HG03558 (cell line): ENCODE measurements around the gene FKRP.
"Not testable (repeated sequence)": the region's sequence is repeated elsewhere in the genome, so short reads cannot be mapped to it uniquely, and the experiment has no call there.

Source experiments
- ATAC-seq: cut with Tn5 transposase; IDR thresholded peaks from one replicate; pipeline ENCODE4 v1.9.1; 2021; ENCODE audit warnings: moderate number of reproducible peaks; ENCODE audit not compliant: unreplicated experiment; ENCODE audit errors: extremely low read depth

Gene FKRP

DNA sequence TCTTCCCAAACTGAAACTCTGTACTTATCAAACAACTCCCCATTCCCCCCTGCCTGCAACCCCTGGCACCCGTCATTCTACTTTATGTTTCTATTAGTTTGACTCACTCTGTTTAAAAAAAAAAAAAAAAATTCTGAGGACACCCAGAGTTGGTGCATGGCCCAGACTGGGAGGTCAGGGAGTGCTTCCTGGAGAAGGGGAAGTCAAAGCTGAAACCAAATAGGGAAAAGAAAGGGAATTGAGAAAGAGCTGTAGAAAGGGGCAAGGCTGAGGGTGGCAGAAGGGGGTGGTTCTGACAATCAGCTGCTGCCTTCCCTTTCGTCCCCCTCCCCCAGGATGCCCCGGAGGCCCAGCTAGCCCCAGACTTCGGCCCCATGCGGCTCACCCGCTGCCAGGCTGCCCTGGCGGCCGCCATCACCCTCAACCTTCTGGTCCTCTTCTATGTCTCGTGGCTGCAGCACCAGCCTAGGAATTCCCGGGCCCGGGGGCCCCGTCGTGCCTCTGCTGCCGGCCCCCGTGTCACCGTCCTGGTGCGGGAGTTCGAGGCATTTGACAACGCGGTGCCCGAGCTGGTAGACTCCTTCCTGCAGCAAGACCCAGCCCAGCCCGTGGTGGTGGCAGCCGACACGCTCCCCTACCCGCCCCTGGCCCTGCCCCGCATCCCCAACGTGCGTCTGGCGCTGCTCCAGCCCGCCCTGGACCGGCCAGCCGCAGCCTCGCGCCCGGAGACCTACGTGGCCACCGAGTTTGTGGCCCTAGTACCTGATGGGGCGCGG is 9.4 kb downstream of the FKRP start:
- ATAC-seq = no peak

DNA sequence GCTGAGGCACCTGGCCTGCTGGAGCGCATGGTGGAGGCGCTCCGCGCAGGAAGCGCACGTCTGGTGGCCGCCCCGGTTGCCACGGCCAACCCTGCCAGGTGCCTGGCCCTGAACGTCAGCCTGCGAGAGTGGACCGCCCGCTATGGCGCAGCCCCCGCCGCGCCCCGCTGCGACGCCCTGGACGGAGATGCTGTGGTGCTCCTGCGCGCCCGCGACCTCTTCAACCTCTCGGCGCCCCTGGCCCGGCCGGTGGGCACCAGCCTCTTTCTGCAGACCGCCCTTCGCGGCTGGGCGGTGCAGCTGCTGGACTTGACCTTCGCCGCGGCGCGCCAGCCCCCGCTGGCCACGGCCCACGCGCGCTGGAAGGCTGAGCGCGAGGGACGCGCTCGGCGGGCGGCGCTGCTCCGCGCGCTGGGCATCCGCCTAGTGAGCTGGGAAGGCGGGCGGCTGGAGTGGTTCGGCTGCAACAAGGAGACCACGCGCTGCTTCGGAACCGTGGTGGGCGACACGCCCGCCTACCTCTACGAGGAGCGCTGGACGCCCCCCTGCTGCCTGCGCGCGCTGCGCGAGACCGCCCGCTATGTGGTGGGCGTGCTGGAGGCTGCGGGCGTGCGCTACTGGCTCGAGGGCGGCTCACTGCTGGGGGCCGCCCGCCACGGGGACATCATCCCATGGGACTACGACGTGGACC is 10.1 kb downstream of the FKRP start:
- no peak for ATAC-seq

DNA sequence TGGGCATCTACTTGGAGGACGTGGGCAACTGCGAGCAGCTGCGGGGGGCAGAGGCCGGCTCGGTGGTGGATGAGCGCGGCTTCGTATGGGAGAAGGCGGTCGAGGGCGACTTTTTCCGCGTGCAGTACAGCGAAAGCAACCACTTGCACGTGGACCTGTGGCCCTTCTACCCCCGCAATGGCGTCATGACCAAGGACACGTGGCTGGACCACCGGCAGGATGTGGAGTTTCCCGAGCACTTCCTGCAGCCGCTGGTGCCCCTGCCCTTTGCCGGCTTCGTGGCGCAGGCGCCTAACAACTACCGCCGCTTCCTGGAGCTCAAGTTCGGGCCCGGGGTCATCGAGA is 10.7 kb downstream of the FKRP start:
- ATAC-seq = no peak

DNA sequence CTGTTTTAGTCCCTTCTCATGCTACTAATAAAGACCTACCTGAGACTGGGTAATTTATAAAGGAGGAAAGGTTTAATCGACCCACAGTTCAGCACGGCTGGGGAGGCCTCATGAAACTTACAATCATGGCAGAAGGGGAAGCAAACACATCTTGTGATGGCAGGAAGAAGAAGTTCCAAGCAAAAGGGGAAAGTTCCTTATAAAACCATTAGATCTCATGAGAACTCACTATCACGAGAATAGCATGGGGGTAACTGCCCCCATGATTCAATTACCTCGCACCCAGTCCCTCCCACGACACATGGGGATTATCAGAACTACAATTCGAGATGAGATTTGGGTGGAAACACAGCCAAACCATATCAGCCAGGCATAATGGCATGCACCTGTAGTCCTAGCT is 13.3 kb downstream of the FKRP start:
- no peak for ATAC-seq

DNA sequence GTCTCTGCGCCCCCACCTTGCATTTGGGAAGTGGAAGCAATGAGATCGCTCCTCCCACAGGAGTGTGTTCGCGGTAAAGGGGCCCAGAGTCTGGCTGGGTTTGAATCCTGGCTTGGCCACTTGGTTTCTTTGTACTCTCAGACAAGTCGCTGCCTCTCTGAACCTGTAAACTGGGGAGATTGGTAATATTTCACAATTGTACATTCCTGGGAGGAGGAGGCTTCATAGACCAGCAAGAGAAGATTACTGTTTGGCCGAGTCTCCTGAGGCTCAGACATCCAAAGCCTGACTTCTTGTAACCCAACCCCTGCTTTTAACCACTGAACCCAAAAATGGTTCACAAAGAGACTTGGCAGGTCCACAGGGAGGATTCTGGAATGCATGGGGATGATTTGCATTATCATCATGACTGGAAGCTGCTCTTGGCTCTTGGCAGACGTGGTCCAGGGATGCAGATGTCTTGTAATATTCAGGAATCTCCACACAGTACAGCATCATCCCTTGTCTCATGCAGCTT is 14.0 kb downstream of the FKRP start:
- ATAC-seq = no peak

DNA sequence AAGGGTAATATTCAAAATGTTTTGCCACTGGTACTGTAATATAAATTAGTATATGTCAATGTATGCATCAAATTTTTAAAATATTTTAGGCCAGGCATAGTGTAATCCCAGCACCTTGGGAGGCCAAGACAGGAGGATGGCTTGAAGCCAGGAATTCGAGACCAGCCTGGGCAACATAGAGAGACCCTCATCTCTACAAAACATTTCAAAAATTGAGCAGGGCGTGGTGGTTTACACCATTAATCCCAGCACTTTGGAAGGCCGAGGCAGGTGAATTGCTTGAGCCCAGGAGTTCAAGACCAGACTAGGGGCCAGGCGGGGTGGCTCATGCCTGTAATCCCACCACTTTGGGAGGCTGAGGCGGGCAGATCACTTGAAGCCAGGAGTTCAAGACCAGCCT is 14.5 kb downstream of the FKRP start:
- ATAC-seq = no peak

DNA sequence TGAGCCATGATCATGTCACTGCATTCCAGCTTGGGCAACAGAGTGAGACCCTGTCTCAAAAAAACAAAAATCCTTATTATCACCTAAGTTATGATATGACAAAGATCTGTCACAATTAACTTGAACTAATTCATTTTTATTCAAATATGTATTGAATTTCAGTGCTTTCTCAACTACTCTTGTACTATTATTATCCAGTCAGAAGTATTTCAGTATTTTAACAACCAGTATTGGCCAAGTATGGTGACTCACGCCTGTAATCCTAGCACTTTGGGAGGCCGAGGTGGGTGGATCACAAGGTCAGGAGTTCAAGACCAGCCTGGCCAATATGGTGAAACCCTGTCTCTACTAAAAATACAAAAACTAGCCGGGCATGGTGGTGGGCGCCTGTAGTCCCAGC is 15.0 kb downstream of the FKRP start:
- ATAC-seq = not testable (repeated sequence)

DNA sequence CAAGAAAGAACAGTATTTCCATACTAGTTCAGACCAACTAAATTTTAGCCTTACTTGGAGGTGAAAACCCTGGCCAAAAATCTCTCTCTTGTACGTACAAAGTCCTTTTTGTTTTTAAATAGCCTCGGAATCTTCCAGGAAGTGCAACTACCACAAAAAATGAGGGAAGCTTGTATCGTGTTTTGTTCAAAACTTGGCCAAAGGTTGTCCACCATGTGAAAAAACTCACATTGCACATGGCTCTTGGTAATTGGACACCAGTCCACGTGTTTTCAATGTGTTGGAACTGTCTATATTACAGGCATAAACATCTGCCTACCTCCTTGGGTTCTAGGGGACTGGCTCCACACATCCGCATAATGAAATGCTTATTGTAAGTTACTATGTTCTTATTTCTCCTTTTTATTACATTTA is 15.6 kb downstream of the FKRP start:
- ATAC-seq = no peak

DNA sequence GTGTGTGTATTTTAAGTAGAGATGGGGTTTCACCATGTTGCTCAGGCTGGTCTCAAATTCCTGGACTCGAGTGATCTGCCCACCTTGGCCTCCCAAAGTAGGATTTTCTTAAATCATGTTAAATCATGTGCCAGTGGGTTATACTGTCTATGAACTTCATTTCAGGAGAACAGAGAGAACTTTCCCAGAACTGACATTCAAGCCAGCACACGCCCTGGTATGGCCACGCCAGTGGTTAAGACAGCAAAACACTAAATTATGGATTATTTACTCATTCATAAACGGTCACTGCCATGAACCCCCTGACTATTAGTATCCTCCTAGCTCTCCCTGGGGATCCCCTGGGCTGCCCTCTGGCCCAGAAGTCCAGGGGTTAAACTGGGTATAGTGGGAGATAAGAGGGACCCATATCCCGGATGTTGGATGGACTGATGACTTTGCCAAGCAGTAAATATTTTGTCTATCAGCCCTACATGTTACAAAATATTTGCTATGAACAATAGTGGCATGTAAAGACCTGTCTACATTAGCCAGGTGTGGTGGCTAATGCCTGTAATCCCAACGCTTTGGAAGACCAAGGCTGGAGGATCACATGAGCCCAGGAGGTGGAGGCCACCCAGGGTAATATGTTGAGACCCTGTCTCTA is 16.5 kb downstream of the FKRP start:
- no peak for ATAC-seq

DNA sequence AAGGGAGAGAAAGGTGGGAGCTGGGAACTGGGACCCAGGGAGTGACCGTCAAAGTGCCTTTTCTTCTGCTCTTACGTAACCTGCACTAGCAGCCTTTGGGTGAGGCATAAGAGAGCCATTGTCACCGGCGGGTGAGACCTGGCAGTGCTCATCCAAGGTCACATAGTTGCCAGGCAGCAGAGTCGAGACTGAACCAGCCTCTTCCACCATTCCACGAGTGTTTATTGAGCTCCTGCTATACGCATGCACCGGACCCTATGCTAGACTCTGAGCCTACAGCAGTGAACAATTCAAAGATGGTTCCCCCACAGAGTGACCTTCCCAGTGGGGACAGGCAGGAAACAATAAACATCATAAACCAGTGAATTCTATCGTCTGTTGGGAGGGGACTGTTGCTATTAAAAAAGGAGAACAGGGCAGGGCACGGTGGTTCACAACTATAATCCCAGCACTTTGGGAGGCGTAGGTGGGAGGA is 19.0 kb downstream of the FKRP start:
- ATAC-seq = no peak

DNA sequence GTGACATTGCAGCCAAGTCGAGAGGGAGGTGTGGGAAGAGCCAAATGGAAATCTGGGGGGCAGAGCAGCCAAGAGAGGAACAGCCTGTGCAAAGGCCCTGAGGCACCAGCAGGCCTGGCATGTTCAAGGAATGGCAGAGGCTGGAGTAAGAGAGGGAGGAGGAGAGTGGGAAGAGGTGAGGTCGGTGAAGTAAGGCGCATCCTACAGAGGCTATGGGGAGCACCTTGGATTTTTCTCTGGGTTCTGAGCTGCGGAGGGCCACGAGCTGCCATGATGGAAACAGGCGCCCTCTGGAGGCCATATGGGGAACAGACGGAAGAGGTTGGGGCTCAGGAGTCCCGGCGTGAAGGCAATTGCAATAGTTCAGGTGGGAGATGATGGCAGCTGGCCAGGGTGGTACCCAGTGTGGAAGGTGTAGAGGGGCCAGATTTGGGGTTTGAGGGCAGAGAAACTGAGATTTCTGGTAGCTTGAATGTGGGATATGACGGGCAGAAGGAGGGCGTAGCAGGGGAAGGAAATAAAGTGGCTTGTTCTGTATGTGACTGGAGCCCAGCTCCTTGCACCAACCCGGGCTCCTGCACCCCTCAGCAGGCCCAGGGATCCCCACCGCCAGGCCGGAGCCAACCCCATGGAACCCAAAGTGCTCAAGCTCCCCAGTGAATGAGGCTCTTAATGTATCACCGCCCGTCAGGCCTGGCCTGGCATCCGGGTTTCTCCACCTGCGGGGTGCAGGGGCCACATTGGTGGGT is 20.9 kb downstream of the FKRP start:
- ATAC-seq = no peak

DNA sequence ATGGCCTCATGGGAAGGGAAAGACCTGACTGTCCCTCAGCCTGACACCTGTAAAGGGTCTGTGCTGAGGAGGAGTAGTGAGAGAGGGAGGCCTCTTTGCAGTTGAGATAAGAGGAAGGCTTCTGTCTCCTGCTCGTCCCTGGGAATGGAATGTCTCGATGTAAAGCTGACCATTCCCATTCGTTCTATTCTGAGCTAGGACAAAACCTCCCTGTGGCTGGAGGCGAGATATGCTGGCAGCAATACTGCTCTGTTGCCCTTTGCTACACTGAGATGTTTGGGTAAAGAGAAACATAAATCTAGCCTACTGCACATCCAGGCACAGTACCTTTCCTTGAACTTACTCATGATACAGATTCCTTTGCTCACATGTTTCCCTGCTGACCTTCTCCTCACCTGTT is 22.9 kb downstream of the FKRP start:
- ATAC-seq = not testable (repeated sequence)

DNA sequence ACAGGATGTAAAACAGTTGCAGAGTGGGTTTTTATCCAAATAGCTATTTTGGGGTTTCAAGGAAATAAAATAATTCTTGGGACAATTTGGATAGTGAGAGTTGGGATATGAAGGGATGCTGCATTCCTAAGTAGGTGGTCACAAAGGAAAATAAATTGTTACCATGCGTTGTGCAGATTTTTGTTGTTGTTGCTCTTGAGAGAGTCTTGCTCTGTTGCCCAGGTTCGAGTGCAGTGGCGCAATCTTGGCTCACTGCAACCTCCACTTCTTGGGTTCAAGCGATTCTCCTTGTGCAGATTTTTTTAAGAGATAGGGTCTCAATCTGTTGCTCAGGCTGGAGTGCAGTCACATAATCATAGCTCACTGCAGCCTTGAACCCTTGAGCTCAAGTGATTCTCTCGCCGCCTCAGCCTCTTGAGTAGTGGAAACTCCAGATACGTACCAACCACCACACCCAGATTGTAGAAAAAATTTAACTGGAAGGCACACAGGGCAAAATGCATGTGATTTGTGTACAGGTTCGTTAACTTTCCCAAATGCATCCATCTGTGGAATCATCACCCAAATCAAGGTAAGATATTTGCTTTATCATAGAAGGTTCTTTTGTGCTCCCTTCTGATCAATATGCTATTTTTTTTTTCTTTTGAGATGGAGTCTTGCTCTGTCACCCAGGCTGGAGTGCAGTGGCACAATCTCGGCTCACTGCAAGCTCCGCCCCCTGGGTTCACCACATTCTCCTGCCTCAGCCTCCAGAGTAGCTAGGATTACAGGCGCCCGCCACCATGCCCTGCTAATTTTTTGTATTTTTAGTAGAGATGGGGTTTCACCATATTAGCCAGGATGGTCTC is 26.5 kb downstream of the FKRP start:
- ATAC-seq = no peak

DNA sequence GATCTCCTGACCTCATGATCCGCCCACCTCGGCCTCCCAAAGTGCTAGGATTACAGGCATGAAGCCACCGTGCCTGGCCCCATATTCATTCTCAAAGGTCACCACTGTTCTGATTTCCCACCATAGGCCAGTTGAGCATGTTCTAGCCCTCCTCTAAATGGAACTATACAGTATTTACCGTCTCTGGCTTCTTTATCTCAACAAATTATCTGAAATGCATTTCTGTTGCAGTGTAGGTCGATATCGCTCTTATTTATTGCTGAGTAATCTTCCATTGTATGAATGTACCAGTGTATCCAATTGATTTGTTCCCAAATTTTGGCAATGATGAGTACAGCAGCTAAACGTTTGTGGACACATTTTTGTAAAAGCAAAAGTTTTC is 27.2 kb downstream of the FKRP start:
- ATAC-seq = no peak

DNA sequence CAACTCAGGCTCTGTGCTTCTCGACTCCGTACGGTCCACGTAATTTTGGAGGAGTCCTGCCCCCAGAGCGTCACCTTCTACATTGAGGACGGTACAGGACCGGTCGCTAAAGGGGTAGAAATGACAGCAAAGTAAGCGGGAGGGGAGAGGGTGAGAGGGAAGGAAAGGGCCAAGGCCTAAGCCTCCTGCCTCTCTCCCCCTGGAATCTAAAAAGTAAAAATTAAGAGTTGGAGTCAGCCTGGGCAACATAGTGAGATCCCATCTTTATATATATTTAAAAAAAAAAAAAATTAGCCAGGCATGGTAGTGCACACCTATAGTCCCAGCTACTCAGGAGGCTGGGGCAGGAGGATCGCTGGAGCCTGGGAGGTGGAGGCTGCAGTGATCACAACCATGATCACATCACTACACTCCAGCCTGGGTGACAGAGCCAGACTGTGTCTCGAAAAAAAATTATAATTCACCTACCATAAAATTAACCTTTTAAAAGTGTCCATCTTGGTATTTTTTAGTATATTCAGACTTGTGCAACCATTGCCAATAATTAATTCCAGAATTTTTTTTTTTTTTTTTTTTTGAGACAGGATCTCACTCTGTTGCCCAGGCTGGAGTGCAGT is 29.9 kb downstream of the FKRP start:
- no peak for ATAC-seq

DNA sequence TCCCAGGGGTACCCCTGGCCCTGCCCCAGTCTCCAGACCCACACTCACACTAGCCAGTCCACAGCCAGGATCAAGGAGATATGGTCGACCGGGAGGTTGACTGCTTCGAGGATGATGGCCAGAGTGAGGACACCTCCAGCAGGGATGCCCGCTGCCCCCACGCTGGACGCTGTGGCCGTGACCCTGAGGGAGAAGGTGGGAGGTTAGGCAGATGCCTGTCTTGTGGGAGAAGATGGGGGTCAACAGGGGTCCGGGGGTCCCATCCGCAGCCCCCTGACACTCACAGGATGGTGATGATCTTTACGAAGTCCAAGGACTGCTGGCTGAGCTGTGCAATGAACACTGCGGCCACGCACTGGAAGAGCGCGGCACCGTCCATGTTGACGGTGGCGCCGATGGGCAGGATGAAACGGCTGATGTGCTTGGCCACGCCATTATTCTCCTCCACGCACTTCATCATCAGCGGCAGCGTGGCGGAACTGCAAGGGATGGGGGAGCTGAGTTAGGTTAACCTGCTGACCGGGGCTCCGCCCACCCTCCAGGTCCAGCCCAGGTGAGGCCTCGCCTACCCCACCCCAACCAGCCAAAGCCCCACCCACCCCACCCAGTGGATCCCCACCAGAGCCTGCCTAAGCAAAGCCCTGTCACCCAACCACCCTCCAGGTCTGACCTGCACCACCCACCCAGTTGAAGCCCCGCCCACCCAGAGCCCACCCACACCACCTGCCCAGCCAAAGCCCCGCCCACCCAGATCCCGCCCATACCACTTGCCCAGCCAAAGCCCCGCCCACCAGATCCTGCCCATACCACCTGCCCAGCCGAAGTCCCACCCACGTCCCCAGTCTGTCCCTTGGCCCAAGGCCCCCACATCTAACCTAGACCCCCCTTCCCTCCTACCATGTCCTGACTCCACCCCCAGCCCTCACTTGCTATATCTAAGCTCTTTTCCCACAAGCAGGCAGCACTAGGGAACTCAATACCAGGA is 31.4 kb downstream of the FKRP start:
- no peak for ATAC-seq

DNA sequence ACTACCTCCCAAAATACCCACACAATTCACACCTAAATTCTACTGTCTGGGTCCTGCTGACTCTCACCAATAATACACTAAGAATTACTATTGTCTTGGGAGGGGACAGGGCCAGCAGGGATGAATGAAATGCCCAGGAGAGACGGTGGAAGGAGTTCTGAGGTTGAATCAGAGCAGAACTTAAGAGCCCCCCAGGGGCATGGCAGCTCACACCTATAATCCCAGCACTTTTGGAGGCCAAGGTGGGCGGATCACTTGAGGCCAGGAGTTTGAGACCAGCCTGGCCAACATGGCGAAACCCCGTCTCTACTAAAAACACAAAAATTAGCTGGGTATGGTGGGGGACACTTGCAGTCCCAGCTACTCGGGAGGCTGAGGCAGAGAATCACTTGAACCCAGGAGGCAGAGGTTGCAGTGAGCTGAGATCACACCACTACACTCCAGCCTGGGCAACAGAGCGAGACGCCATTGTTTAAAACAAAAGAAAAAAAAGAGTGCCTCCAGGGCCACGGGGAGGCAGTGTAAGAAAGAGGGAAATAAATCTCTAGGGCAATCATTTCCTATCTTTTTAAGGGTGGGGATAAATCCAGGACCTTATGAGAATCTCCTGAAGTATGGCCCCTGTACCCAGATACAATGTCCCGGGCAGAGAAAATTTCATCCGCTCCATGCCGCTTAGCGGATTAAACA is 32.2 kb downstream of the FKRP start:
- ATAC-seq = not testable (repeated sequence)
